Liver (tissue), 9 donors: Measurements from ENCODE around the gene SMARCE1. TPM values are rescaled to one million over a fixed set of nuclear protein-coding genes. Genes with fewer than 3 reads are reported as not detected.

Experiments
- DNase-seq: peaks from one replicate; pipeline ENCODE4 v3.0.0-alpha.2; 2017; ENCODE audit warnings: low spot score
- H3K27ac ChIP-seq, 2 donors: one replicate each; pipeline ENCODE4 v1.7.0; 2013; ENCODE audit warnings: inconsistent platforms in 2 of 2, low read length in 2 of 2, control low read depth in 1 of 2, low read depth in 1 of 2, mild to moderate bottlenecking in 1 of 2
- H3K27me3 ChIP-seq, 4 donors: one replicate each; pipeline versions ENCODE4 v1.6.1 to v1.7.0; 2013; ENCODE audit warnings: low read length in 3 of 4, inconsistent platforms in 1 of 4, mild to moderate bottlenecking in 1 of 4, moderate library complexity in 1 of 4; ENCODE audit not compliant: control insufficient read depth in 4 of 4, insufficient read depth in 4 of 4
- H3K36me3 ChIP-seq, 4 donors: one replicate each; pipeline versions ENCODE4 v1.6.1 to v1.7.0; 2013; ENCODE audit warnings: low read length in 3 of 4, mild to moderate bottlenecking in 3 of 4, low read depth in 1 of 4, moderate library complexity in 1 of 4; ENCODE audit not compliant: control insufficient read depth in 4 of 4, insufficient read depth in 3 of 4
- H3K4me1 ChIP-seq, 4 donors: one replicate each; pipeline versions ENCODE4 v1.6.1 to v1.7.0; 2013; ENCODE audit warnings: low read length in 3 of 4, mild to moderate bottlenecking in 3 of 4, moderate library complexity in 1 of 4; ENCODE audit not compliant: control insufficient read depth in 4 of 4, insufficient read depth in 4 of 4
- H3K4me3 ChIP-seq, 3 donors: one replicate each; pipeline versions ENCODE4 v1.6.1 to v1.7.0; 2013; ENCODE audit warnings: low read length in 3 of 3, control low read depth in 1 of 3, low read depth in 1 of 3, mild to moderate bottlenecking in 1 of 3
- H3K9ac ChIP-seq, 2 donors: one replicate each; pipeline ENCODE4 v1.7.0; 2013; ENCODE audit warnings: low read length in 2 of 2, mild to moderate bottlenecking in 2 of 2, moderate library complexity in 2 of 2, control low read depth in 1 of 2, low read depth in 1 of 2
- H3K9me3 ChIP-seq, 4 donors: one replicate each; pipeline versions ENCODE4 v1.6.1 to v1.7.0; 2013; ENCODE audit warnings: low read length in 3 of 4; ENCODE audit not compliant: control insufficient read depth in 4 of 4
- EGR1 ChIP-seq, 2 donors: IDR thresholded peaks; 2 replicates each; pipeline ENCODE4 v1.6.1; 2016 to 2018; ENCODE audit warnings: antibody characterized with exemption in 2 of 2, low read depth in 2 of 2
- FOXA1 ChIP-seq: IDR thresholded peaks from 2 replicates; pipeline ENCODE4 v1.6.1; 2016; ENCODE audit warnings: antibody characterized with exemption
- FOXA2 ChIP-seq: IDR thresholded peaks from 2 replicates; pipeline ENCODE4 v1.6.1; 2016; ENCODE audit warnings: antibody characterized with exemption
- GABPA ChIP-seq, 2 donors: IDR thresholded peaks in 1 of 2; conservative IDR thresholded peaks in 1 of 2; 2 replicates each; pipeline ENCODE4 v1.6.1; 2016; ENCODE audit warnings: antibody characterized with exemption in 2 of 2, mild to moderate bottlenecking in 1 of 2, moderate library complexity in 1 of 2
- HNF4A ChIP-seq, 2 donors: conservative IDR thresholded peaks; 2 replicates each; pipeline ENCODE4 v1.6.1; 2016; ENCODE audit warnings: antibody characterized with exemption in 2 of 2, mild to moderate bottlenecking in 2 of 2
- HNF4G ChIP-seq: IDR thresholded peaks from 2 replicates; pipeline ENCODE4 v1.6.1; 2016; ENCODE audit warnings: antibody characterized with exemption
- JUND ChIP-seq, 2 donors: IDR thresholded peaks; 2 replicates each; pipeline ENCODE4 v1.6.1; 2016; ENCODE audit warnings: antibody characterized with exemption in 2 of 2
- MAX ChIP-seq: IDR thresholded peaks from 2 replicates; pipeline ENCODE4 v1.6.1; 2016; ENCODE audit warnings: antibody characterized with exemption
- NR2F2 ChIP-seq: IDR thresholded peaks from 2 replicates; pipeline ENCODE4 v1.6.1; 2016; ENCODE audit warnings: antibody characterized with exemption
- RAD21 ChIP-seq, 2 donors: IDR thresholded peaks; 2 replicates each; pipeline ENCODE4 v1.6.1; 2016; ENCODE audit warnings: antibody characterized with exemption in 2 of 2, mild to moderate bottlenecking in 2 of 2
- REST ChIP-seq: IDR thresholded peaks from 2 replicates; pipeline ENCODE4 v1.6.1; 2016; ENCODE audit warnings: antibody characterized with exemption, mild to moderate bottlenecking
- RXRA ChIP-seq, 2 donors: IDR thresholded peaks; 2 replicates each; pipeline ENCODE4 v1.6.1; 2017 to 2018; ENCODE audit warnings: antibody characterized with exemption in 2 of 2, mild to moderate bottlenecking in 1 of 2
- SP1 ChIP-seq: IDR thresholded peaks from 2 replicates; pipeline ENCODE4 v1.6.1; 2018; ENCODE audit warnings: antibody characterized with exemption, mild to moderate bottlenecking
- TAF1 ChIP-seq: conservative IDR thresholded peaks from 2 replicates; pipeline ENCODE4 v1.6.1; 2016; ENCODE audit warnings: antibody characterized with exemption, mild to moderate bottlenecking
- YY1 ChIP-seq: IDR thresholded peaks from 2 replicates; pipeline ENCODE4 v1.6.1; 2016; ENCODE audit warnings: antibody characterized with exemption, mild to moderate bottlenecking
- ZBTB33 ChIP-seq: IDR thresholded peaks from 2 replicates; pipeline ENCODE4 v1.6.1; 2016; ENCODE audit warnings: antibody characterized with exemption
- WGBS: extraction: QIAGEN DNeasy Blood & Tissue Kit; methylation state at CpG from one replicate; pipeline ENCODE4 v1.1.7; 2013; 5-methylcytosine and 5-hydroxymethylcytosine counted together
- polyA plus RNA-seq, 2 donors: library from polyadenylated mRNA; stranded (reverse) in 1 of 2; unstranded in 1 of 2; fragments of 200-250 nt in 1 of 2; fragments of >200 nt in 1 of 2; fragmentation: Nextera tagmentation in 1 of 2; extraction: Ambion mirVana in 1 of 2; gene quantifications; one replicate each; pipeline versions ENCODE4 v1.2.1 to v1.2.3, GENCODE V29; 2013 to 2015
- total RNA-seq, 2 donors: library from RNA; depleted of rRNA; stranded (reverse); fragments of >200 nt; gene quantifications; one replicate each; pipeline ENCODE4 v1.2.3, GENCODE V29; 2014
- TF ChIP-seq, protein P1 (sequence below): IDR thresholded peaks from 2 replicates; pipeline ENCODE4 v1.6.1; 2016; ENCODE audit warnings: antibody characterized with exemption
- TF ChIP-seq, protein P2 (sequence below): fragments of 150-350 bp; IDR thresholded peaks from 2 replicates; pipeline ENCODE4 v1.5.1; 2017; ENCODE audit warnings: improper control_type of control experiment, low read depth, low read length; ENCODE audit not compliant: missing input control
- donor health status: healthy.
- donor health status: healthy.
- donor health status: healthy.
- donor health status: healthy.
- donor health status: healthy.

Gene SMARCE1
- 10 to 100 TPM; 33.8 to 38.9 TPM for total RNA-seq
- polyA plus RNA-seq, result 10 to 100 TPM; 25.0 to 40.8 TPM

DNA sequence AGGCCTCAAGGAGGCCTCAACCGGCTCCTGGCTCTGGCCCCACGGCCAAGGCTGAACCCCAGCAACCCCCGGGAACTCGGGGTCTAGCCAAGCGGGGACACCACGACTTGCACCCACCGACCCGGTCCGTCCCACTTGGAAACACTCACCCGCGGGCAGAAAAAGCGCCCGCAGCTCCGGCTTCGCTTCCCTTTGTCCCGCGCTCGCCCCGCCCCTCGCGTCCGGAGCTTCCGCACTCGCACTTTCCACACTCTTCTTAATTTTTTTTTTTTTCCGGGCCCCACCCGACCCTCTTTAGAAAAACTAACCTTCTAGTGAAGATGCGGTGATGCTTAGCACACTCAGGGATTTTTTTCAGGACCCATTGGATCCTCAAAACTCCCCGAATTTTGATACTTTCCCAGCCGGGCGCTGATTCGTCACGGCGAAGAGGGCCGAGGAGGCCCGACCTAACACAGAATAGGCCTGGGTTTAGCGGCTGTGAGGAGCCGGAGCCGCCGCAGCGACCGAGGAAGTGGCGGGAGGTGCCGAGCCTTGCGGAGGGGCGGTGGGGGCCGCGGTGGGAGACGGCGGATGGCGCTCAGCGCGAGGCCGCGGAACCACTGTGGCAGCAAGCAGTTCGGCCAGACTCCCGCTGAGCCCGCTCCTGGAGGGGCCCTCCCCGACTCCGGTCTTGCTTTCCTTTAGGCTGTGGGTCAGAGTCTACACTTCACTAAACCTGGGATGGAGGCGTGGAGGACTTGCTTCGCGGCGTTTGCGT lies at the start of gene SMARCE1:
SMARCE1 (minus strand) TSS at position 195 of the 760 bp plus-strand sequence. CDS start 2,016 bp downstream, outside the sequence.
- peak; percentile 83 for DNase-seq
- TF ChIP-seq FOXA2, result no peak
- TF ChIP-seq GABPA (IDR thresholded peaks at IDR 0.05 in 1 of 2, conservative IDR thresholded peaks at IDR 0.05 in 1 of 2), result peak; percentile 26 to 27
- no peak for TF ChIP-seq SP1
- TF ChIP-seq, protein P1, sequence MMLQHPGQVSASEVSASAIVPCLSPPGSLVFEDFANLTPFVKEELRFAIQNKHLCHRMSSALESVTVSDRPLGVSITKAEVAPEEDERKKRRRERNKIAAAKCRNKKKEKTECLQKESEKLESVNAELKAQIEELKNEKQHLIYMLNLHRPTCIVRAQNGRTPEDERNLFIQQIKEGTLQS, result no peak
- TF ChIP-seq MAX, result no peak
- TF ChIP-seq RAD21 (IDR thresholded peaks at IDR 0.05), result no peak
- TF ChIP-seq REST, result peak; percentile 15
- TF ChIP-seq RXRA (IDR thresholded peaks at IDR 0.05), result no peak
- no peak for TF ChIP-seq HNF4G
- peak; percentile 25 for TF ChIP-seq ZBTB33
- no peak for TF ChIP-seq YY1
- TF ChIP-seq EGR1 (IDR thresholded peaks at IDR 0.05; ENCODE audit: low read depth in 2 of 2), result no peak
- TF ChIP-seq JUND (IDR thresholded peaks at IDR 0.05), result no peak
- TF ChIP-seq TAF1, result peak; percentile 46
- TF ChIP-seq FOXA1, result no peak
- TF ChIP-seq NR2F2, result no peak
- TF ChIP-seq, protein P2, sequence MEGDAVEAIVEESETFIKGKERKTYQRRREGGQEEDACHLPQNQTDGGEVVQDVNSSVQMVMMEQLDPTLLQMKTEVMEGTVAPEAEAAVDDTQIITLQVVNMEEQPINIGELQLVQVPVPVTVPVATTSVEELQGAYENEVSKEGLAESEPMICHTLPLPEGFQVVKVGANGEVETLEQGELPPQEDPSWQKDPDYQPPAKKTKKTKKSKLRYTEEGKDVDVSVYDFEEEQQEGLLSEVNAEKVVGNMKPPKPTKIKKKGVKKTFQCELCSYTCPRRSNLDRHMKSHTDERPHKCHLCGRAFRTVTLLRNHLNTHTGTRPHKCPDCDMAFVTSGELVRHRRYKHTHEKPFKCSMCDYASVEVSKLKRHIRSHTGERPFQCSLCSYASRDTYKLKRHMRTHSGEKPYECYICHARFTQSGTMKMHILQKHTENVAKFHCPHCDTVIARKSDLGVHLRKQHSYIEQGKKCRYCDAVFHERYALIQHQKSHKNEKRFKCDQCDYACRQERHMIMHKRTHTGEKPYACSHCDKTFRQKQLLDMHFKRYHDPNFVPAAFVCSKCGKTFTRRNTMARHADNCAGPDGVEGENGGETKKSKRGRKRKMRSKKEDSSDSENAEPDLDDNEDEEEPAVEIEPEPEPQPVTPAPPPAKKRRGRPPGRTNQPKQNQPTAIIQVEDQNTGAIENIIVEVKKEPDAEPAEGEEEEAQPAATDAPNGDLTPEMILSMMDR, result no peak
- peak in 1 of 2 donors; percentile 20 for TF ChIP-seq HNF4A (conservative IDR thresholded peaks at IDR 0.05)
- Histone ChIP-seq H3K27me3 (no peaks in the 10 kb centered on the region), H3K9ac (peak within 1 kb of the TSS; percentile 95 to 98), H3K9me3 (no peaks in the 10 kb centered on the region), H3K4me3 (peak within 1 kb of the TSS; percentile 75 to 97 (median 90)), H3K27ac (peak within 1 kb of the TSS; percentile 99 to 100), H3K36me3 (peaks cover 0 to 12% (median 5%) of the 10 kb centered on the region in 4 donors), H3K4me1 (peaks cover 6 to 23% (median 18%) of the 10 kb centered on the region in 4 donors)
- WGBS, result under 1% methylated on average over 64 of the region's 64 CpGs
